H9 (cell line): ENCODE measurements around the gene CDKAL1. TPM values are rescaled to one million over a fixed set of nuclear protein-coding genes. Genes with fewer than 3 reads are reported as not detected.

Source experiments
- DNase-seq: peaks from one replicate; pipeline ENCODE4 v3.0.0-alpha.2; 2017
- H2AFZ ChIP-seq: one replicate; pipeline ENCODE4 v1.6.1; 2013; ENCODE audit warnings: mild to moderate bottlenecking, low read length, control low read depth, moderate library complexity
- H2AK5ac ChIP-seq: 2 replicates; pipeline ENCODE4 v1.6.1; 2013; ENCODE audit warnings: low read length, control low read depth, mixed read lengths; ENCODE audit not compliant: insufficient read length
- H2BK120ac ChIP-seq: one replicate; pipeline ENCODE4 v1.6.1; 2013; ENCODE audit warnings: low read depth, mild to moderate bottlenecking, low read length, control low read depth, inconsistent platforms; ENCODE audit not compliant: poor library complexity, severe bottlenecking
- H2BK12ac ChIP-seq: 2 replicates; pipeline ENCODE4 v1.6.1; 2013; ENCODE audit warnings: low read length, control low read depth, mixed read lengths, low read depth; ENCODE audit not compliant: insufficient read length
- H2BK15ac ChIP-seq: 2 replicates; pipeline ENCODE4 v1.6.1; 2013; ENCODE audit warnings: low read depth, low read length, control low read depth
- H2BK20ac ChIP-seq: one replicate; pipeline ENCODE4 v1.6.1; 2013; ENCODE audit warnings: low read depth, mild to moderate bottlenecking, low read length, control low read depth, inconsistent platforms; ENCODE audit not compliant: poor library complexity, severe bottlenecking
- H2BK5ac ChIP-seq: 2 replicates; pipeline ENCODE4 v1.6.1; 2013; ENCODE audit warnings: low read length, control low read depth, mixed read lengths; ENCODE audit not compliant: insufficient read length
- H3K14ac ChIP-seq: 2 replicates; pipeline ENCODE4 v1.6.1; 2013; ENCODE audit warnings: low read length, control low read depth; ENCODE audit not compliant: insufficient read depth
- H3K18ac ChIP-seq: 2 replicates; pipeline ENCODE4 v1.6.1; 2013; ENCODE audit warnings: low read depth, mild to moderate bottlenecking, mixed read lengths, low read length, control low read depth; ENCODE audit not compliant: insufficient read length
- H3K23ac ChIP-seq: 2 replicates; pipeline ENCODE4 v1.6.1; 2013; ENCODE audit warnings: low read length, control low read depth, mixed read lengths, low read depth; ENCODE audit not compliant: insufficient read length
- H3K23me2 ChIP-seq: 2 replicates; pipeline ENCODE4 v1.6.1; 2013; ENCODE audit warnings: low read depth, mild to moderate bottlenecking, mixed read lengths, low read length, control low read depth; ENCODE audit not compliant: insufficient read length, poor library complexity, severe bottlenecking
- H3K27ac ChIP-seq: 2 replicates; pipeline ENCODE4 v1.5.1; 2013; ENCODE audit warnings: low read length, control low read depth, mixed read lengths, low read depth; ENCODE audit not compliant: insufficient read length
- H3K27me3 ChIP-seq: 2 replicates; pipeline ENCODE4 v1.6.1; 2013; ENCODE audit warnings: low read length, control low read depth, inconsistent platforms; ENCODE audit not compliant: insufficient read depth
- H3K4ac ChIP-seq: 2 replicates; pipeline ENCODE4 v1.6.1; 2013; ENCODE audit warnings: low read depth, mild to moderate bottlenecking, control low read depth, inconsistent platforms, low read length, moderate library complexity
- H3K4me1 ChIP-seq: 2 replicates; pipeline ENCODE4 v1.6.1; 2013; ENCODE audit warnings: low read length, control low read depth, inconsistent platforms; ENCODE audit not compliant: insufficient read depth
- H3K4me2 ChIP-seq: 2 replicates; pipeline ENCODE4 v1.6.1; 2013; ENCODE audit warnings: low read length, control low read depth, mixed read lengths; ENCODE audit not compliant: insufficient read length, insufficient read depth
- H3K56ac ChIP-seq: 2 replicates; pipeline ENCODE4 v1.6.1; 2013; ENCODE audit warnings: low read depth, mild to moderate bottlenecking, mixed read lengths, low read length, control low read depth; ENCODE audit not compliant: insufficient read length
- H3K79me1 ChIP-seq: 2 replicates; pipeline ENCODE4 v1.6.1; 2013; ENCODE audit warnings: low read depth, mild to moderate bottlenecking, moderate library complexity, low read length, control low read depth, inconsistent platforms; ENCODE audit not compliant: insufficient read depth, poor library complexity, severe bottlenecking
- H3K79me2 ChIP-seq: 2 replicates; pipeline ENCODE4 v1.6.1; 2013; ENCODE audit warnings: low read length, control low read depth, inconsistent platforms; ENCODE audit not compliant: insufficient read depth
- H3K9ac ChIP-seq: 2 replicates; pipeline ENCODE4 v1.6.1; 2013; ENCODE audit warnings: low read length, control low read depth, mixed read lengths; ENCODE audit not compliant: insufficient read length; ENCODE audit errors: extremely low read depth
- H3K9me3 ChIP-seq: one replicate; pipeline ENCODE4 v1.6.1; 2013; ENCODE audit warnings: low read depth, low read length, inconsistent platforms; ENCODE audit not compliant: control insufficient read depth
- H3T11ph ChIP-seq: one replicate; pipeline ENCODE4 v1.6.1; 2013; ENCODE audit warnings: mild to moderate bottlenecking, low read length, control low read depth, inconsistent platforms
- H4K20me1 ChIP-seq: one replicate; pipeline ENCODE4 v1.6.1; 2013; ENCODE audit not compliant: control insufficient read depth, insufficient read length, insufficient read depth
- H4K5ac ChIP-seq: 2 replicates; pipeline ENCODE4 v1.6.1; 2013; ENCODE audit warnings: low read depth, mild to moderate bottlenecking, mixed read lengths, low read length, control low read depth; ENCODE audit not compliant: insufficient read length
- H4K8ac ChIP-seq: replicated peaks from 2 replicates; pipeline ENCODE4 v1.6.1; 2013; ENCODE audit warnings: low read length, control low read depth, mixed read lengths, low read depth; ENCODE audit not compliant: insufficient read length
- H4K91ac ChIP-seq: 2 replicates; pipeline ENCODE4 v1.6.1; 2013; ENCODE audit warnings: low read depth, mild to moderate bottlenecking, moderate library complexity, mixed read lengths, low read length, control low read depth; ENCODE audit not compliant: insufficient read length
- H3K27ac Mint-ChIP-seq, 3 experiments: 2 replicates in 2 of 3; 3 replicates in 1 of 3; pipeline ENCODE4 v1.8.0; 2020 to 2021; ENCODE audit warnings: mixed read lengths in 3 of 3, mild to moderate bottlenecking in 1 of 3, moderate library complexity in 1 of 3
- H3K27me3 Mint-ChIP-seq: 2 replicates; pipeline ENCODE4 v1.8.0; 2021; ENCODE audit warnings: low read depth, mild to moderate bottlenecking, moderate library complexity, mixed read lengths
- H3K36me3 Mint-ChIP-seq, 3 experiments: 2 replicates in 2 of 3; 3 replicates in 1 of 3; pipeline ENCODE4 v1.8.0; 2020 to 2021; ENCODE audit warnings: low read depth in 3 of 3, mixed read lengths in 3 of 3; ENCODE audit not compliant: insufficient read depth in 1 of 3
- H3K4me1 Mint-ChIP-seq, 2 experiments: 2 replicates each; pipeline ENCODE4 v1.8.0; 2020; ENCODE audit warnings: mixed read lengths in 2 of 2
- H3K4me3 Mint-ChIP-seq, 2 experiments: 2 replicates in 1 of 2; 3 replicates in 1 of 2; pipeline ENCODE4 v1.8.0; 2020 to 2021; ENCODE audit warnings: mild to moderate bottlenecking in 2 of 2, mixed read lengths in 2 of 2, moderate library complexity in 1 of 2
- H3K9me3 Mint-ChIP-seq, 2 experiments: 2 replicates in 1 of 2; 3 replicates in 1 of 2; pipeline ENCODE4 v1.8.0; 2020; ENCODE audit warnings: mild to moderate bottlenecking in 2 of 2, mixed read lengths in 2 of 2, moderate library complexity in 1 of 2
- CTCF ChIP-seq: fragments of 200-600 bp; sonication (generic); conservative IDR thresholded peaks from 3 replicates; pipeline ENCODE4 v1.8.0; 2021; ENCODE audit warnings: antibody characterized with exemption, mild to moderate bottlenecking
- WGBS: extraction: QIAGEN DNeasy Blood & Tissue Kit; methylation state at CpG from one replicate; pipeline ENCODE4 v1.1.7; 2013; ENCODE audit warnings: missing lambda C conversion rate, low lambda C conversion rate, mixed read lengths; ENCODE audit not compliant: insufficient read length; ENCODE audit errors: extremely low coverage; 5-methylcytosine and 5-hydroxymethylcytosine counted together
- total RNA-seq: library from RNA; stranded (reverse); gene quantifications from 2 replicates; pipeline ENCODE4 v1.2.1, GENCODE V29; 2021

The CDKAL1 gene
- total RNA-seq, 1 experiment from 2014 or later, result 23.0 TPM

GRCh38 chr6:21104288-21104687, 570.0 kb downstream of the CDKAL1 start:
- Histone ChIP-seq H2BK120ac (no peak overlapping the region), H4K5ac (no peak overlapping the region), H4K8ac (no peak overlapping the region), H2BK5ac (no peak overlapping the region), H3K14ac (no peak overlapping the region), H3K79me2 (no peaks in the 10 kb centered on the region), H3K27ac (no peak overlapping the region), H3K23ac (no peak overlapping the region), H4K91ac (no peak overlapping the region), H3K23me2 (no peaks in the 10 kb centered on the region), H3K4ac (no peak overlapping the region), H3T11ph (no peak overlapping the region), H4K20me1 (no peaks in the 10 kb centered on the region), H2BK12ac (no peak overlapping the region), H3K79me1 (no peaks in the 10 kb centered on the region), H2AK5ac (no peak overlapping the region), H2AFZ (no peak overlapping the region), H3K4me1 (peaks cover 6% of the 10 kb centered on the region), H2BK20ac (no peak overlapping the region), H3K9ac (no peak overlapping the region), H3K27me3 (no peaks in the 10 kb centered on the region), H3K9me3 (no peaks in the 10 kb centered on the region), H3K18ac (no peak overlapping the region), H3K56ac (no peak overlapping the region), H2BK15ac (no peak overlapping the region), H3K4me2 (no peak overlapping the region)
- H3K36me3 Mint-ChIP-seq, result no peaks in the 10 kb centered on the region
- no peak overlapping the region for H3K4me3 Mint-ChIP-seq
- no peaks in the 10 kb centered on the region for H3K27me3 Mint-ChIP-seq
- peaks cover 26 to 30% of the 10 kb centered on the region in 2 experiments for H3K4me1 Mint-ChIP-seq
- no peak overlapping the region for H3K27ac Mint-ChIP-seq
- no CpG with 5 or more reads among the region's 2 CpGs for WGBS
- TF ChIP-seq CTCF, result no peak
- no peak for DNase-seq
- H3K9me3 Mint-ChIP-seq, result no peaks in the 10 kb centered on the region
